HG03280 (cell line): ENCODE results near the gene KIF4B.

Experiments used
- ATAC-seq: cut with Tn5 transposase; IDR thresholded peaks from one replicate; pipeline ENCODE4 v1.9.1; 2021; ENCODE audit warnings: mild to moderate bottlenecking, moderate library complexity; ENCODE audit not compliant: unreplicated experiment

The KIF4B gene

DNA sequence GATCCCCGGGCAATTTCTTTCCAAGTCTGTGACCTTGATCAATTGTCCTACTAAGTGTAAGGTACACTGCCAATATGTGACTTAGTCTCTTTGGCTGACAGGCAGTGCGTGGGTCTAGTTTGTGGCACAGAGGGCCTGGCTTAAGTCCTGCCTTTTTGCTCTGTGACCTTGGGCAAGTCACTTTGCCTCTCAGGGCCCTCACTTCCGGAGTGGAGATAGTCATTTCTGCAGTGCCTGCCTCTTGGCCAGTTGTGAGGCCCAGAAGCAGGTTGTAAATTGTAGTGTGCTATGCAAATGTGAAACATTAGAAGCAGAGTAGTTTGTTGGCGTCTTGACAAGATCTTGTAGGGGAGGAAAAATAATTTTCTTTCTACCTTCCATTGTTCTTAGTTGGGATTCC, 39.0 kb downstream of the KIF4B start:
- peak; percentile 65 for ATAC-seq

- ATAC-seq, result no peak
Measured at GRCh38 chr5:155053501-155053900, 39.9 kb downstream of the KIF4B start.

DNA sequence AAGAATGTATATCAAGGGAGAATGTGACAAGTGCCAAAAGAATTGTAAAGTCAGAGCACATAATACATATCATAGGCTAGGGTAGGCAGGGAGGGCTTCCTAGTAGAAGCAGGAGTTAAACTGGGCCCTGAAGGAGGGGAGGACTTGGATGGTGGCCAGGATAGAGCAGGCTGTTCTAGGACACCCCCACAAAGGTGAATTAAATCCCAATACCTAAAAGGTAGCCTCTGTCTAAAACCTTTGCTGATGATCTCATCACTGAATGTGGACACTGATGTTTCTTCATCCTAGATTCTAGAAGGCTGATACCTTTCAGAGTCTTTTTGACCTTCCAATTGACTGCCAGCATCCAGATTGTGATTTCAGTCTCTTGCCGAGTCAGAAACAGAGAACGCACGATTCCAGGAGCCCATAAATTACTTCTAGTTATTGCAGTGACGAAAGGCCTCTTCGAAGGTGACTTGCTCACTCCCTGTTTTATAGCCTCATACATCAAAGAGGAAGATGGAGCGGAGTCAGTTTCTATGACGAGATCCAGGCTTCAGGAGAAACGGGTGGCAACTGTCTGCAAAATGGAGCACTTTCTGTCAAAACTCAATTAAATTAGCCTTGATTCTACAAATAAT, 43.2 kb downstream of the KIF4B start:
- no peak for ATAC-seq

GRCh38 chr5:155057626-155058025, 44.1 kb downstream of the KIF4B start:
- ATAC-seq, result no peak

DNA sequence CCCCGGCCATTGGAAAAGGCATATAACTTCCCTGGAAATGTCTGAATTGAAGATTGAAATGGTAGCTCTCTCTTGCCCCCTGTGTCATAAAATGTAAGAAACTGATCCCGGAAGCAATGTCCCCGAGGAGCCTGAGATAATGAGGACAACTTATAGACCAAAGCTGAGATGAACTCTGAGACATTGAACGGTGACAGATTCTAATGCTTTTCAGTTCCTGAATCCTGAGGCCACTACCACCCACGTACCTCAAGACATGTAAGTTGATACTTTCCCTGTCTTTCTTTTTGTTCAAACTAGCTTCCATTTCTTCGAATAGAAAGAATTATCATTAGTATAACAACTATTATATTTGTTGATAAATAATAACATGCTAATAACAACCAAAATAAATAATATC, 51.0 kb downstream of the KIF4B start:
- no peak for ATAC-seq

DNA sequence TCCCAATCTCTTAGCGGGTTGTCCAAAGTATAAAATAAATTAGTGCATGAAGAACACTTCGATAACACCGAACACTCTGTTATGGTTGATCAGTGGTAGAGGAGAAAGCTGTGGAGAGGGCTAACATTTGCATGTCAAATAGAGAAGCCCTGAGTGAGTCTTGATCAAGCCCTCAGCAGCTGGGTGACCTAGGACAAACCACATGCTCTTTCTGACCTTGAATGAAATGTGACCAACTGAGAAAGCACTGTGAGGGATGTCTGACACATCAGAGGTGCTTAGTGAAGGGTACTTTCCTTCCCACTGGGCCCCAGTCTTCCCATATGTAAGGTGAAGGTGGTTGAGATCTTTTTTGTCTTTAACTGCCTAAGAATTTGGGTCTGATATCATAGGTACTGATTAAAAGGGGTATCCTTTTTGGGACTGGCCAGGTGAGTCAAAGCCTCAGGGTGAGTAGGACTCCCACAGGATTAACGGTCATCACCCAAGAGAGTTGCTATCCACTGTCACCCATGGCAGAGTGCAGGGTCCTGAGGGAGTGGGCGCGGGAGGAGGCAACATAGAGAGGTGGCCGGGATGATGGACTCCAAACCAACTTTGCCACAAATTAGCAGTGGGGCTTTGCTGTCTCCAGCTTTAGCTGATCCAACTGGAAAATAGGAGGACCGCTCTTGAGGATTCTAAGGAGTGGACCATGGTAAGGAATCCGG, 53.5 kb downstream of the KIF4B start:
- no peak for ATAC-seq
